ENCODE data around the gene CST9.
"Not testable (repeated sequence)": the region's sequence is repeated elsewhere in the genome, so short reads cannot be mapped to it uniquely, and the experiment has no call there.

The CST9 gene

GRCh38 chr20:23586735-23587525, 18.8 kb downstream of the CST9 start:
- no peak for DNase-seq

GRCh38 chr20:23585808-23586734, 19.6 kb downstream of the CST9 start:
- no peak for DNase-seq

GRCh38 chr20:23585449-23585807, 20.3 kb downstream of the CST9 start:
- peak in 1 of 3 donors; percentile 14 for DNase-seq

GRCh38 chr20:23584434-23585199, 21.1 kb downstream of the CST9 start:
- DNase-seq, result peak in 2 of 3 donors; percentile 18 to 22

- no peak for DNase-seq
Measured at GRCh38 chr20:23583526-23583925, 22.2 kb downstream of the CST9 start.

- peak in 1 of 3 donors; percentile 8 for DNase-seq
Measured at GRCh38 chr20:23582293-23582692, 23.4 kb downstream of the CST9 start.

- not testable (repeated sequence) for DNase-seq
Measured at GRCh38 chr20:23581833-23582232, 23.9 kb downstream of the CST9 start.

- peak in 1 of 3 donors; percentile 16 for DNase-seq
Measured at GRCh38 chr20:23574977-23575376, 30.7 kb downstream of the CST9 start.

- peak; percentile 52 to 67 (median 64) for DNase-seq
Measured at GRCh38 chr20:23570178-23570760, 35.4 kb downstream of the CST9 start.

- peak in 1 of 3 donors; percentile 14 for DNase-seq
Measured at GRCh38 chr20:23569570-23569969, 36.1 kb downstream of the CST9 start.

- DNase-seq, result no peak
Measured at GRCh38 chr20:23568971-23569330, 36.8 kb downstream of the CST9 start.

GRCh38 chr20:23568320-23568970, 37.3 kb downstream of the CST9 start, which contains the start of gene CST9L:
TSS of gene CST9L (minus strand) at chr20:23568484. CDS start at chr20:23568450, 34 bp downstream.
- DNase-seq, result peak in 1 of 3 donors; percentile 11

- peak in 1 of 3 donors; percentile 4 for DNase-seq
Measured at GRCh38 chr20:23566199-23566932, 39.4 kb downstream of the CST9 start.

GRCh38 chr20:23565503-23566045, 40.1 kb downstream of the CST9 start:
- peak in 1 of 3 donors; percentile 3 for DNase-seq

GRCh38 chr20:23564927-23565326, 40.8 kb downstream of the CST9 start:
- DNase-seq, result no peak

GRCh38 chr20:23562721-23563342, 42.9 kb downstream of the CST9 start:
- DNase-seq, result peak in 1 of 3 donors; percentile 12

GRCh38 chr20:23554401-23554800, 51.3 kb downstream of the CST9 start:
- DNase-seq, result no peak

Measured in suppressor macrophage treated with lipopolysaccharide for 1 hour (primary cell).